H9 (cell line): ENCODE measurements around the gene LATS2. TPM values are rescaled to one million over a fixed set of nuclear protein-coding genes. Genes with fewer than 3 reads are reported as not detected.
"Not testable (repeated sequence)": the region's sequence is repeated elsewhere in the genome, so short reads cannot be mapped to it uniquely, and the experiment has no call there.

Experiments
- DNase-seq: peaks from one replicate; pipeline ENCODE4 v3.0.0-alpha.2; 2017
- H2AFZ ChIP-seq: one replicate; pipeline ENCODE4 v1.6.1; 2013; ENCODE audit warnings: mild to moderate bottlenecking, low read length, control low read depth, moderate library complexity
- H2AK5ac ChIP-seq: 2 replicates; pipeline ENCODE4 v1.6.1; 2013; ENCODE audit warnings: low read length, control low read depth, mixed read lengths; ENCODE audit not compliant: insufficient read length
- H2BK120ac ChIP-seq: one replicate; pipeline ENCODE4 v1.6.1; 2013; ENCODE audit warnings: low read depth, mild to moderate bottlenecking, low read length, control low read depth, inconsistent platforms; ENCODE audit not compliant: poor library complexity, severe bottlenecking
- H2BK12ac ChIP-seq: 2 replicates; pipeline ENCODE4 v1.6.1; 2013; ENCODE audit warnings: low read length, control low read depth, mixed read lengths, low read depth; ENCODE audit not compliant: insufficient read length
- H2BK15ac ChIP-seq: 2 replicates; pipeline ENCODE4 v1.6.1; 2013; ENCODE audit warnings: low read depth, low read length, control low read depth
- H2BK20ac ChIP-seq: one replicate; pipeline ENCODE4 v1.6.1; 2013; ENCODE audit warnings: low read depth, mild to moderate bottlenecking, low read length, control low read depth, inconsistent platforms; ENCODE audit not compliant: poor library complexity, severe bottlenecking
- H2BK5ac ChIP-seq: 2 replicates; pipeline ENCODE4 v1.6.1; 2013; ENCODE audit warnings: low read length, control low read depth, mixed read lengths; ENCODE audit not compliant: insufficient read length
- H3K14ac ChIP-seq: 2 replicates; pipeline ENCODE4 v1.6.1; 2013; ENCODE audit warnings: low read length, control low read depth; ENCODE audit not compliant: insufficient read depth
- H3K18ac ChIP-seq: 2 replicates; pipeline ENCODE4 v1.6.1; 2013; ENCODE audit warnings: low read depth, mild to moderate bottlenecking, mixed read lengths, low read length, control low read depth; ENCODE audit not compliant: insufficient read length
- H3K23ac ChIP-seq: 2 replicates; pipeline ENCODE4 v1.6.1; 2013; ENCODE audit warnings: low read length, control low read depth, mixed read lengths, low read depth; ENCODE audit not compliant: insufficient read length
- H3K23me2 ChIP-seq: 2 replicates; pipeline ENCODE4 v1.6.1; 2013; ENCODE audit warnings: low read depth, mild to moderate bottlenecking, mixed read lengths, low read length, control low read depth; ENCODE audit not compliant: insufficient read length, poor library complexity, severe bottlenecking
- H3K27ac ChIP-seq: 2 replicates; pipeline ENCODE4 v1.5.1; 2013; ENCODE audit warnings: low read length, control low read depth, mixed read lengths, low read depth; ENCODE audit not compliant: insufficient read length
- H3K27me3 ChIP-seq: 2 replicates; pipeline ENCODE4 v1.6.1; 2013; ENCODE audit warnings: low read length, control low read depth, inconsistent platforms; ENCODE audit not compliant: insufficient read depth
- H3K4ac ChIP-seq: 2 replicates; pipeline ENCODE4 v1.6.1; 2013; ENCODE audit warnings: low read depth, mild to moderate bottlenecking, control low read depth, inconsistent platforms, low read length, moderate library complexity
- H3K4me1 ChIP-seq: 2 replicates; pipeline ENCODE4 v1.6.1; 2013; ENCODE audit warnings: low read length, control low read depth, inconsistent platforms; ENCODE audit not compliant: insufficient read depth
- H3K4me2 ChIP-seq: 2 replicates; pipeline ENCODE4 v1.6.1; 2013; ENCODE audit warnings: low read length, control low read depth, mixed read lengths; ENCODE audit not compliant: insufficient read length, insufficient read depth
- H3K56ac ChIP-seq: 2 replicates; pipeline ENCODE4 v1.6.1; 2013; ENCODE audit warnings: low read depth, mild to moderate bottlenecking, mixed read lengths, low read length, control low read depth; ENCODE audit not compliant: insufficient read length
- H3K79me1 ChIP-seq: 2 replicates; pipeline ENCODE4 v1.6.1; 2013; ENCODE audit warnings: low read depth, mild to moderate bottlenecking, moderate library complexity, low read length, control low read depth, inconsistent platforms; ENCODE audit not compliant: insufficient read depth, poor library complexity, severe bottlenecking
- H3K79me2 ChIP-seq: 2 replicates; pipeline ENCODE4 v1.6.1; 2013; ENCODE audit warnings: low read length, control low read depth, inconsistent platforms; ENCODE audit not compliant: insufficient read depth
- H3K9ac ChIP-seq: 2 replicates; pipeline ENCODE4 v1.6.1; 2013; ENCODE audit warnings: low read length, control low read depth, mixed read lengths; ENCODE audit not compliant: insufficient read length; ENCODE audit errors: extremely low read depth
- H3K9me3 ChIP-seq: one replicate; pipeline ENCODE4 v1.6.1; 2013; ENCODE audit warnings: low read depth, low read length, inconsistent platforms; ENCODE audit not compliant: control insufficient read depth
- H3T11ph ChIP-seq: one replicate; pipeline ENCODE4 v1.6.1; 2013; ENCODE audit warnings: mild to moderate bottlenecking, low read length, control low read depth, inconsistent platforms
- H4K20me1 ChIP-seq: one replicate; pipeline ENCODE4 v1.6.1; 2013; ENCODE audit not compliant: control insufficient read depth, insufficient read length, insufficient read depth
- H4K5ac ChIP-seq: 2 replicates; pipeline ENCODE4 v1.6.1; 2013; ENCODE audit warnings: low read depth, mild to moderate bottlenecking, mixed read lengths, low read length, control low read depth; ENCODE audit not compliant: insufficient read length
- H4K8ac ChIP-seq: replicated peaks from 2 replicates; pipeline ENCODE4 v1.6.1; 2013; ENCODE audit warnings: low read length, control low read depth, mixed read lengths, low read depth; ENCODE audit not compliant: insufficient read length
- H4K91ac ChIP-seq: 2 replicates; pipeline ENCODE4 v1.6.1; 2013; ENCODE audit warnings: low read depth, mild to moderate bottlenecking, moderate library complexity, mixed read lengths, low read length, control low read depth; ENCODE audit not compliant: insufficient read length
- H3K27ac Mint-ChIP-seq, 3 experiments: 2 replicates in 2 of 3; 3 replicates in 1 of 3; pipeline ENCODE4 v1.8.0; 2020 to 2021; ENCODE audit warnings: mixed read lengths in 3 of 3, mild to moderate bottlenecking in 1 of 3, moderate library complexity in 1 of 3
- H3K27me3 Mint-ChIP-seq: 2 replicates; pipeline ENCODE4 v1.8.0; 2021; ENCODE audit warnings: low read depth, mild to moderate bottlenecking, moderate library complexity, mixed read lengths
- H3K36me3 Mint-ChIP-seq, 3 experiments: 2 replicates in 2 of 3; 3 replicates in 1 of 3; pipeline ENCODE4 v1.8.0; 2020 to 2021; ENCODE audit warnings: low read depth in 3 of 3, mixed read lengths in 3 of 3; ENCODE audit not compliant: insufficient read depth in 1 of 3
- H3K4me1 Mint-ChIP-seq, 2 experiments: 2 replicates each; pipeline ENCODE4 v1.8.0; 2020; ENCODE audit warnings: mixed read lengths in 2 of 2
- H3K4me3 Mint-ChIP-seq, 2 experiments: 2 replicates in 1 of 2; 3 replicates in 1 of 2; pipeline ENCODE4 v1.8.0; 2020 to 2021; ENCODE audit warnings: mild to moderate bottlenecking in 2 of 2, mixed read lengths in 2 of 2, moderate library complexity in 1 of 2
- H3K9me3 Mint-ChIP-seq, 2 experiments: 2 replicates in 1 of 2; 3 replicates in 1 of 2; pipeline ENCODE4 v1.8.0; 2020; ENCODE audit warnings: mild to moderate bottlenecking in 2 of 2, mixed read lengths in 2 of 2, moderate library complexity in 1 of 2
- WGBS: extraction: QIAGEN DNeasy Blood & Tissue Kit; methylation state at CpG from one replicate; pipeline ENCODE4 v1.1.7; 2013; ENCODE audit warnings: missing lambda C conversion rate, low lambda C conversion rate, mixed read lengths; ENCODE audit not compliant: insufficient read length; ENCODE audit errors: extremely low coverage; 5-methylcytosine and 5-hydroxymethylcytosine counted together
- total RNA-seq: library from RNA; stranded (reverse); gene quantifications from 2 replicates; pipeline ENCODE4 v1.2.1, GENCODE V29; 2021
- TF ChIP-seq, protein P1 (sequence below): fragments of 200-600 bp; sonication (generic); conservative IDR thresholded peaks from 3 replicates; pipeline ENCODE4 v1.8.0; 2021; ENCODE audit warnings: antibody characterized with exemption, mild to moderate bottlenecking

The LATS2 gene
- total RNA-seq, 1 experiment from 2014 or later, result 20.0 TPM

DNA sequence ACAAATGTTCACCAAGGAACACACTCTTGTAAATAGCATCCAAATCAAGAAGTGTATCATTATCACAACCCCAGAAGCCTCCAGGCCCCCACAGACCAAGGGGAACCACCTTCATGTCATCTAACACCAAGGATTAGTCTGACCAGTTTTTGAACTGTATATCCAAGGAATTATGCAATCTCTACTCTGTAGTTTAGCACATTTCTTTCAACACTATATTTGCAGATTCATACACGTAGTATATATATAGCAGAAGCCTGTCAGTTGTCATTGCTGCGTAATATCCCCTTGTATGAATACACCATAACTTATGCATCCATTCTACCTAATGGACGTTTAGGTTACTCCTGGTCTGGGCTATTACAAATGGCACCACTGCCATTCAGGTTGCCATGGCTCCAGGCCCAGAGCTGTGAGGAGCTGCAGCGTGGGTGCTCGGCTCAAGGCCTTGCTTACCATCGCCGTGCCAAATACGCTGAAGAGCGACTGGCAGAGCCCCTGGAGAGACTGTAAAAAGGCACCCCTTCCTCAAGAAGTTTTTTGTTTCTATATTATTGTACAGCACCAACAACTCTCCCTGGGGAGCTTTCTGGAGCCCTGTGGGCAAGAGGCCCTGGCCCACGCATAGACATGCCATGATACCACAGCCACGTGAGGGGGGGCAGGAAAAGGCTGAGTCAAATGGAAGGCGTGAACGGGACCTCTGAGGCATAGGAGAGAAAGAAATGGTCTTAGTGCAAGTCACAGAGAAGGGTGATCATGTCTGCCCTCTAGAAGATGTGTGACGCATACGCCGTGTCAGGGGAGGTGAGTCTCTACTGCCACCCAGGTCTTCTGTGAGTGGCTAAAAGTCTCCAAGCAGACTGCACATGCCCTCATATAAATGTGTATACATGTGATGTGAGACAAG is 10.8 kb downstream of the LATS2 start:
- H3K14ac ChIP-seq, result 0 out of 2 replicates have a peak overlapping the region, but pooled peaks have one; percentile 51
- Mint-ChIP-seq H3K27me3 (no peaks in the 10 kb centered on the region), H3K27ac (peak overlapping the region in 1 of 3 experiments; percentile 87; a peak in 2 of 7 replicates), H3K9me3 (no peaks in the 10 kb centered on the region), H3K36me3 (peaks cover 5 to 21% (median 13%) of the 10 kb centered on the region in 3 experiments; a peak in 5 of 7 replicates), H3K4me1 (peaks cover 45 to 47% of the 10 kb centered on the region in 2 experiments), H3K4me3 (no peak overlapping the region; a peak in 1 of 5 replicates)
- no peak overlapping the region for H4K91ac ChIP-seq
- H3K79me1 ChIP-seq, result peaks cover 2% of the 10 kb centered on the region
- H2BK120ac ChIP-seq, result no peak overlapping the region
- no peak overlapping the region for H3T11ph ChIP-seq
- H2BK5ac ChIP-seq, result no peak overlapping the region
- no peaks in the 10 kb centered on the region for H3K23me2 ChIP-seq
- H3K18ac ChIP-seq, result no peak overlapping the region
- H3K79me2 ChIP-seq, result peaks cover 57% of the 10 kb centered on the region; the same call in 1 of the 2 replicates
- no CpG with 5 or more reads among the region's 16 CpGs for WGBS
- H3K4me1 ChIP-seq, result peaks cover 3% of the 10 kb centered on the region; the same call in 1 of the 2 replicates
- no peak for DNase-seq
- no peak overlapping the region for H3K27ac ChIP-seq
- TF ChIP-seq, protein P1, sequence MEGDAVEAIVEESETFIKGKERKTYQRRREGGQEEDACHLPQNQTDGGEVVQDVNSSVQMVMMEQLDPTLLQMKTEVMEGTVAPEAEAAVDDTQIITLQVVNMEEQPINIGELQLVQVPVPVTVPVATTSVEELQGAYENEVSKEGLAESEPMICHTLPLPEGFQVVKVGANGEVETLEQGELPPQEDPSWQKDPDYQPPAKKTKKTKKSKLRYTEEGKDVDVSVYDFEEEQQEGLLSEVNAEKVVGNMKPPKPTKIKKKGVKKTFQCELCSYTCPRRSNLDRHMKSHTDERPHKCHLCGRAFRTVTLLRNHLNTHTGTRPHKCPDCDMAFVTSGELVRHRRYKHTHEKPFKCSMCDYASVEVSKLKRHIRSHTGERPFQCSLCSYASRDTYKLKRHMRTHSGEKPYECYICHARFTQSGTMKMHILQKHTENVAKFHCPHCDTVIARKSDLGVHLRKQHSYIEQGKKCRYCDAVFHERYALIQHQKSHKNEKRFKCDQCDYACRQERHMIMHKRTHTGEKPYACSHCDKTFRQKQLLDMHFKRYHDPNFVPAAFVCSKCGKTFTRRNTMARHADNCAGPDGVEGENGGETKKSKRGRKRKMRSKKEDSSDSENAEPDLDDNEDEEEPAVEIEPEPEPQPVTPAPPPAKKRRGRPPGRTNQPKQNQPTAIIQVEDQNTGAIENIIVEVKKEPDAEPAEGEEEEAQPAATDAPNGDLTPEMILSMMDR, result no peak
- H3K4ac ChIP-seq, result no peak overlapping the region
- H2AFZ ChIP-seq, result no peak overlapping the region
- peak overlapping the region; percentile 79 for H3K56ac ChIP-seq
- H2BK20ac ChIP-seq, result no peak overlapping the region
- no peaks in the 10 kb centered on the region for H3K9me3 ChIP-seq
- no peak overlapping the region for H2BK12ac ChIP-seq
- no peak overlapping the region for H2BK15ac ChIP-seq
- H4K20me1 ChIP-seq, result peaks cover 3% of the 10 kb centered on the region
- peak overlapping the region; percentile 55 for H4K8ac ChIP-seq
- H3K23ac ChIP-seq, result no peak overlapping the region
- no peak overlapping the region for H4K5ac ChIP-seq
- H3K4me2 ChIP-seq, result no peak overlapping the region
- no peak overlapping the region for H2AK5ac ChIP-seq
- no peaks in the 10 kb centered on the region for H3K27me3 ChIP-seq
- no peak overlapping the region for H3K9ac ChIP-seq

DNA sequence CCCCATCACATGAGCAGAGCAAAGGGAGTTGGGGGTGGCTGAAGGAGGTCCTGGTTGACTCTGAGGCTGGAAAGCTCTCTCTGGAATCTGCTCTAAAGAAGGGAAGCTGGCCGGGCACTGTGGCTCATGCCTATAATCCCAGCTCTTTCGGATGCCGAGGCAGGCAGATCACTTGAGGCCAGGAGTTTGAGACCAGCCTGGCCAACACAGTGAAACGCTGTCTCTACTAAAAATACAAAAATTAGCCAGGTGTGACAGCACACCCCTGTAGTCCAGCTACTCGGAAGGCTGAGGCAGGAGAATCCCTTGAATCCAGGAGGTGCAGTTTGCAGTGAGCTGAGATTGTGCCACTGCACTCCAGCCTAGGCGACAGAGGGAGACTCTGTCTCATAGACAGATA is 11.7 kb downstream of the LATS2 start:
- H2BK15ac ChIP-seq, H2AFZ ChIP-seq, H3K18ac ChIP-seq, H3K14ac ChIP-seq, H4K8ac ChIP-seq, H3K23me2 ChIP-seq, H3K23ac ChIP-seq, DNase-seq, H3K9me3 ChIP-seq, H3K79me1 ChIP-seq, H4K91ac ChIP-seq, H3T11ph ChIP-seq, H2BK12ac ChIP-seq, H3K9ac ChIP-seq, H2BK5ac ChIP-seq, H2BK120ac ChIP-seq, H3K27me3 ChIP-seq, H3K4me2 ChIP-seq, H3K4me1 ChIP-seq, H2BK20ac ChIP-seq, H4K5ac ChIP-seq, H4K20me1 ChIP-seq, H3K56ac ChIP-seq, H2AK5ac ChIP-seq, H3K27me3 Mint-ChIP-seq, H3K27ac ChIP-seq, H3K9me3 Mint-ChIP-seq, H3K4ac ChIP-seq: not testable (repeated sequence)
- no CpG with 5 or more reads among the region's 6 CpGs for WGBS
- H3K4me3 Mint-ChIP-seq, result 0 out of 5 replicates have a peak overlapping the region, but pooled peaks of 1 of the 2 experiments have one; percentile 9
- peaks cover 39 to 41% of the 10 kb centered on the region in 2 experiments for H3K4me1 Mint-ChIP-seq
- peaks cover 55% of the 10 kb centered on the region; the same call in 1 of the 2 replicates for H3K79me2 ChIP-seq
- peaks cover 8 to 27% (median 21%) of the 10 kb centered on the region in 3 experiments; a peak in 6 of 7 replicates for H3K36me3 Mint-ChIP-seq
- H3K27ac Mint-ChIP-seq, result peak overlapping the region; percentile 29 to 96 (median 88); a peak in 4 of 7 replicates
